Neural cell (in vitro differentiated cells): ENCODE measurements around the gene RFX2. TPM values are rescaled to one million over a fixed set of nuclear protein-coding genes. Genes with fewer than 3 reads are reported as not detected.

ENCODE experiments used
- H2AFZ ChIP-seq: fragments of 200-600, 300-800 bp; sonication (generic), shearing (Covaris generic); 2 replicates; pipeline ENCODE4 v1.6.0; 2014; ENCODE audit warnings: low read depth, mild to moderate bottlenecking, antibody characterized with exemption, low read length, moderate library complexity
- H3F3A ChIP-seq: fragments of 200-600 bp; shearing (Covaris generic); 2 replicates; pipeline ENCODE4 v1.6.1; 2016; ENCODE audit warnings: mild to moderate bottlenecking, moderate library complexity, mixed read lengths, antibody characterized with exemption, low read length; ENCODE audit not compliant: insufficient read depth, poor library complexity, severe bottlenecking
- H3K27ac ChIP-seq: fragments of 200-600, 300-800 bp; sonication (generic), shearing (Covaris generic); 2 replicates; pipeline ENCODE4 v1.5.1; 2014; ENCODE audit warnings: mild to moderate bottlenecking, low read length, moderate library complexity
- H3K27me3 ChIP-seq: fragments of 300-800, 200-600 bp; sonication (generic), shearing (Covaris generic); 2 replicates; pipeline ENCODE4 v1.6.0; 2014; ENCODE audit warnings: mild to moderate bottlenecking, low read depth, low read length, moderate library complexity; ENCODE audit not compliant: insufficient read depth
- H3K36me3 ChIP-seq: fragments of 300-800, 200-600 bp; sonication (generic), shearing (Covaris generic); 2 replicates; pipeline ENCODE4 v1.5.1; 2014; ENCODE audit warnings: mild to moderate bottlenecking, antibody characterized with exemption, low read length, moderate library complexity; ENCODE audit not compliant: insufficient read depth
- H3K4me2 ChIP-seq: fragments of 300-800, 200-600 bp; sonication (generic), shearing (Covaris generic); 2 replicates; pipeline ENCODE4 v1.6.0; 2014; ENCODE audit warnings: mild to moderate bottlenecking, low read length
- H3K4me3 ChIP-seq: fragments of 300-800, 200-600 bp; sonication (generic), shearing (Covaris generic); 2 replicates; pipeline ENCODE4 v1.5.1; 2014; ENCODE audit warnings: mild to moderate bottlenecking, low read length, moderate library complexity
- H3K79me2 ChIP-seq: fragments of 200-600 bp; shearing (Covaris generic); replicated peaks from 2 replicates; pipeline ENCODE4 v1.6.0; 2014; ENCODE audit warnings: mild to moderate bottlenecking, low read length, moderate library complexity; ENCODE audit not compliant: insufficient read depth
- H3K9ac ChIP-seq: fragments of 300-800, 200-600 bp; sonication (generic), shearing (Covaris generic); 2 replicates; pipeline ENCODE4 v1.6.1; 2016; ENCODE audit warnings: mild to moderate bottlenecking, low read length, mixed read lengths
- H3K9me2 ChIP-seq: fragments of 200-600 bp; shearing (Covaris generic); 2 replicates; pipeline ENCODE4 v1.6.1; 2016; ENCODE audit warnings: mild to moderate bottlenecking, low read length, mixed read lengths; ENCODE audit not compliant: insufficient read depth
- H3K9me3 ChIP-seq: fragments of 200-600, 300-800 bp; sonication (generic), shearing (Covaris generic); 2 replicates; pipeline ENCODE4 v1.6.1; 2016; ENCODE audit warnings: mild to moderate bottlenecking, mixed run types, low read length, moderate library complexity, mixed read lengths
- H4K20me1 ChIP-seq: fragments of 200-600 bp; shearing (Covaris generic); 2 replicates; pipeline ENCODE4 v1.6.1; 2016; ENCODE audit warnings: mild to moderate bottlenecking, mixed run types; ENCODE audit not compliant: insufficient read depth
- EP300 ChIP-seq: fragments of 450-650 bp; conservative IDR thresholded peaks from 2 replicates; pipeline ENCODE4 v1.6.1; 2014; ENCODE audit warnings: antibody characterized with exemption, mild to moderate bottlenecking, moderate library complexity; ENCODE audit not compliant: poor library complexity, severe bottlenecking
- EZH2 ChIP-seq: fragments of 200-600, 300-800 bp; shearing (Covaris generic), sonication (generic); IDR thresholded peaks from 2 replicates; pipeline ENCODE4 v1.6.1; 2014; ENCODE audit warnings: antibody characterized with exemption, low read length, borderline replicate concordance, mild to moderate bottlenecking; ENCODE audit not compliant: insufficient read depth, poor library complexity, severe bottlenecking
- MXI1 ChIP-seq: fragments of 450-650 bp; conservative IDR thresholded peaks from 2 replicates; pipeline ENCODE4 v1.6.1; 2014; ENCODE audit warnings: antibody characterized with exemption, mild to moderate bottlenecking; ENCODE audit not compliant: poor library complexity, severe bottlenecking
- POLR2AphosphoS5 ChIP-seq: IDR thresholded peaks from 2 replicates; pipeline ENCODE4 v1.6.1; 2012
- RAD21 ChIP-seq: fragments of 450-650 bp; conservative IDR thresholded peaks from 2 replicates; pipeline ENCODE4 v1.6.1; 2014; ENCODE audit warnings: antibody characterized with exemption, mild to moderate bottlenecking, moderate library complexity
- TAF1 ChIP-seq: IDR thresholded peaks from 2 replicates; pipeline ENCODE4 v1.6.1; 2012; ENCODE audit warnings: low read depth
- polyA plus RNA-seq: library from polyadenylated mRNA; depleted of rRNA; stranded (reverse); fragments of >200 nt; gene quantifications from 2 replicates; pipeline ENCODE4 v1.2.3, GENCODE V29; 2014
- TF ChIP-seq, protein P1 (sequence below): fragments of 450-650 bp; IDR thresholded peaks from 2 replicates; pipeline ENCODE4 v1.5.1; 2014; ENCODE audit warnings: antibody characterized with exemption, mild to moderate bottlenecking, moderate library complexity; ENCODE audit not compliant: poor library complexity, severe bottlenecking
- TF ChIP-seq, protein P2 (sequence below): IDR thresholded peaks from 2 replicates; pipeline ENCODE4 v1.6.1; 2012; ENCODE audit warnings: borderline replicate concordance

RFX2 gene
- polyA plus RNA-seq, 1 donor from 2014 or later = 0.69 TPM

DNA sequence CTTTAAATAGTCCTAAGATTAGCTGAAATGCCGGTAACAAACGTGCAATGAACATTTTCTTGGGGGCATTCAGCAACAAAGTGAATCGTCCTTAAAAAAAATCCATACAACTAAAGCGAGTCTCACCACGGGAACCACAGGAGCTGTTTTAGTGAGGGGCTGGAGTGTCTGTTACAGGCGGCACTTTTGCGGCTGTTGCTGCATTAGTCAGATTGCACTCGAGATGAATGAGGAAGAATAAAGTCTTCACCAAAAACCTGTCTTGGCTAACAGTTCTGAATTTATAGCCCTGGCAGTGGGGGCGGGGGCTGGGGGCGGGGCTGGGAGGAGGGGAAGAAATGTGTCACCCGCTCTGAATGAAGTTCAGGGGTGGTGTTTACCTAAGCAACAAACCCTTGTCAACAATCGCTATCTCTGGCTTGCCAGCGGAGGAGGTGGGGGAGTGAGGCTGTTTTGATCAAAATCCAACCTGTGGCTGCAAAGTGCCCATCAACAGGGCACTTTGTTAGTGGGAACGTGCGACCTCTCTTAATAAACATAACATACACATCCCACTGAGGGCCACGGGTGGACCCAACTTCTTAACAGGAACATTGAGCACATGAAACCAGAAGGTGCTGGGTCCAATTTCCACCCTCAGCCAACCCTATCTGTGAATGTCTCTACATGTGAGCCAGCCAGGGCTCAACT is 44.5 kb downstream of the RFX2 start (continued):
- TF ChIP-seq RAD21 = no peak

DNA sequence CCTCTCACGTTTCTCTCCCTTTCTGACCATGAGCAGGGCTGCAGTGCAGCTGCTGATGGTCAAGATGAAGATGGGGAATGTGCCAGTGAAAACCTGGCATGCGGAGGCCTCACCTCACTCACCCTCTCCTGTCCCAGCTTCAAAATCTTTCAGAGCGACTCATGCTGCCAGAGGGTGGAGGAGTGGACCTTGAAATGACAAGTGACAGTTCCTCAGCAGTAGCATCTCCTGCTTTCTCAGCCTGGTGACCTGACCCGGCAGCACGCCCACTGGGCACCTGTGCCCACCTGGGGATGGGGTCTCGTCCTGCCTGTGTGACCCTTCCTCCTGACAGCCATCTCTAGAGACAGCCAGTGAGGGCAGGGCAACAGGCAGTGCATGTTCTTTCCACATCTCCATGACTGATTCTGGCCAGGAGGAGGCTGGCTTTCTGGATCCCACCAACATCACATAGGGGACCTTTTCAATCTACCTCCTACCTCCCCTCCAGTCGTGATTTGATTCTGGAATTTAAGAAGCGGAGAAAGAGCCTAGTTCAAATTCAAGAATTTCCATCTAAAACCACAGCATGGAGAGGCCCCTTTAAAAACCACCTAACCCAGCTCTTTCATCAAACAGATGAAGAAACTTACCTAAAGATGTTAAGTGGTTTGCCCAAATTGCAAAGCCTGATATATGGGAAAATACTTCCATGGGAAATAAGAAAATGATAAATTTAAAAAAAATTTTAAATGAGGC is 45.8 kb downstream of the RFX2 start:
- Histone ChIP-seq H3K4me2 (no peak overlapping the region), H3K27ac (no peak overlapping the region), H3K9ac (no peak overlapping the region), H3K4me3 (no peak overlapping the region), H3F3A (peaks cover 9% of the 10 kb centered on the region), H3K36me3 (no peaks in the 10 kb centered on the region), H3K79me2 (no peaks in the 10 kb centered on the region), H3K9me2 (no peaks in the 10 kb centered on the region), H3K27me3 (no peaks in the 10 kb centered on the region), H4K20me1 (no peaks in the 10 kb centered on the region), H3K9me3 (no peaks in the 10 kb centered on the region), H2AFZ (no peak overlapping the region)
- TF ChIP-seq, protein P1, sequence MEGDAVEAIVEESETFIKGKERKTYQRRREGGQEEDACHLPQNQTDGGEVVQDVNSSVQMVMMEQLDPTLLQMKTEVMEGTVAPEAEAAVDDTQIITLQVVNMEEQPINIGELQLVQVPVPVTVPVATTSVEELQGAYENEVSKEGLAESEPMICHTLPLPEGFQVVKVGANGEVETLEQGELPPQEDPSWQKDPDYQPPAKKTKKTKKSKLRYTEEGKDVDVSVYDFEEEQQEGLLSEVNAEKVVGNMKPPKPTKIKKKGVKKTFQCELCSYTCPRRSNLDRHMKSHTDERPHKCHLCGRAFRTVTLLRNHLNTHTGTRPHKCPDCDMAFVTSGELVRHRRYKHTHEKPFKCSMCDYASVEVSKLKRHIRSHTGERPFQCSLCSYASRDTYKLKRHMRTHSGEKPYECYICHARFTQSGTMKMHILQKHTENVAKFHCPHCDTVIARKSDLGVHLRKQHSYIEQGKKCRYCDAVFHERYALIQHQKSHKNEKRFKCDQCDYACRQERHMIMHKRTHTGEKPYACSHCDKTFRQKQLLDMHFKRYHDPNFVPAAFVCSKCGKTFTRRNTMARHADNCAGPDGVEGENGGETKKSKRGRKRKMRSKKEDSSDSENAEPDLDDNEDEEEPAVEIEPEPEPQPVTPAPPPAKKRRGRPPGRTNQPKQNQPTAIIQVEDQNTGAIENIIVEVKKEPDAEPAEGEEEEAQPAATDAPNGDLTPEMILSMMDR = no peak
- TF ChIP-seq POLR2AphosphoS5 = no peak
- no peak for TF ChIP-seq EZH2
- TF ChIP-seq MXI1 = no peak

DNA sequence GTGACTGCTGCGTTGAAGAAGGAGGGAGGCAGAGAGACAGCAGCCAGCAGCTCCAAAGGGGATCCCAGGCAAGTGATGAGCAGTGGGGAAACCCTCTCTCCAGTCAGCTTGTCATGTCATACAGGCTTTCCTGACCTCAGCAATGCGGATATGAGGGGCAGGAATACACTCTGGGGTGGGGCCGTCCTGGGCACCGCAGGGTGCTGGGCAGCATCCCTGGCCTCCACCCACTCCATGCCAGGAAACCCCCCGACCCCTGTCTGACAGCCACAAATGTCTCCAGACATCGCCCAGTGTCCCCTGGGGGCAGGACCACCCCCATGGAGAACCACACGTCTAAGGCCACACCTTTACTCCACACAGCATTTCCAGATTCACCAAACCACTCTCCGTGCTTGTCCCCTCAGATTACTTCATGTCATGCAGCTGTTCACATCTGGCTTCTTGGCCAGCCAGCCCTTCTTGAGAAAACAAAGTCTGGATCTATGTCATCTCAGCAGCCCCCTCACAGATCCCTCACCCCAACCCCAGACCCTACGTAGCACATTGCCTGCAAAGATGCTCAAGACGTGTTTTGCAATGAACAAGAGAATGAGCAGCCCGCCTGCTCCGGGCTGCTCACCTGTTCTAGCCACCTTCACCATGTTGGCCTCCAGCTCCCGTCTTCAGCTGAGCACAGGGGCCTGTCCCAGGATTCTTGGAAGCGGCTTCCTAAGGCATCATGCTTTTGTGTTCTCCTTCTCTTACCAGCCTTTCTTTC is 46.5 kb downstream of the RFX2 start:
- TF ChIP-seq, protein P1 = no peak
- TF ChIP-seq, protein P2, sequence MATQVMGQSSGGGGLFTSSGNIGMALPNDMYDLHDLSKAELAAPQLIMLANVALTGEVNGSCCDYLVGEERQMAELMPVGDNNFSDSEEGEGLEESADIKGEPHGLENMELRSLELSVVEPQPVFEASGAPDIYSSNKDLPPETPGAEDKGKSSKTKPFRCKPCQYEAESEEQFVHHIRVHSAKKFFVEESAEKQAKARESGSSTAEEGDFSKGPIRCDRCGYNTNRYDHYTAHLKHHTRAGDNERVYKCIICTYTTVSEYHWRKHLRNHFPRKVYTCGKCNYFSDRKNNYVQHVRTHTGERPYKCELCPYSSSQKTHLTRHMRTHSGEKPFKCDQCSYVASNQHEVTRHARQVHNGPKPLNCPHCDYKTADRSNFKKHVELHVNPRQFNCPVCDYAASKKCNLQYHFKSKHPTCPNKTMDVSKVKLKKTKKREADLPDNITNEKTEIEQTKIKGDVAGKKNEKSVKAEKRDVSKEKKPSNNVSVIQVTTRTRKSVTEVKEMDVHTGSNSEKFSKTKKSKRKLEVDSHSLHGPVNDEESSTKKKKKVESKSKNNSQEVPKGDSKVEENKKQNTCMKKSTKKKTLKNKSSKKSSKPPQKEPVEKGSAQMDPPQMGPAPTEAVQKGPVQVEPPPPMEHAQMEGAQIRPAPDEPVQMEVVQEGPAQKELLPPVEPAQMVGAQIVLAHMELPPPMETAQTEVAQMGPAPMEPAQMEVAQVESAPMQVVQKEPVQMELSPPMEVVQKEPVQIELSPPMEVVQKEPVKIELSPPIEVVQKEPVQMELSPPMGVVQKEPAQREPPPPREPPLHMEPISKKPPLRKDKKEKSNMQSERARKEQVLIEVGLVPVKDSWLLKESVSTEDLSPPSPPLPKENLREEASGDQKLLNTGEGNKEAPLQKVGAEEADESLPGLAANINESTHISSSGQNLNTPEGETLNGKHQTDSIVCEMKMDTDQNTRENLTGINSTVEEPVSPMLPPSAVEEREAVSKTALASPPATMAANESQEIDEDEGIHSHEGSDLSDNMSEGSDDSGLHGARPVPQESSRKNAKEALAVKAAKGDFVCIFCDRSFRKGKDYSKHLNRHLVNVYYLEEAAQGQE = no peak
- TF ChIP-seq EP300 (no peak), TAF1 (no peak)
- Histone ChIP-seq H4K20me1 (no peaks in the 10 kb centered on the region), H3K36me3 (no peaks in the 10 kb centered on the region), H3K79me2 (no peaks in the 10 kb centered on the region), H3K9ac (no peak overlapping the region), H3K9me2 (no peaks in the 10 kb centered on the region), H3K9me3 (no peaks in the 10 kb centered on the region), H3K4me3 (no peak overlapping the region), H3K27me3 (no peaks in the 10 kb centered on the region), H2AFZ (no peak overlapping the region), H3K4me2 (no peak overlapping the region), H3K27ac (no peak overlapping the region), H3F3A (peaks cover 9% of the 10 kb centered on the region)
